ENCODE measurements around the gene XPO6.

DNA sequence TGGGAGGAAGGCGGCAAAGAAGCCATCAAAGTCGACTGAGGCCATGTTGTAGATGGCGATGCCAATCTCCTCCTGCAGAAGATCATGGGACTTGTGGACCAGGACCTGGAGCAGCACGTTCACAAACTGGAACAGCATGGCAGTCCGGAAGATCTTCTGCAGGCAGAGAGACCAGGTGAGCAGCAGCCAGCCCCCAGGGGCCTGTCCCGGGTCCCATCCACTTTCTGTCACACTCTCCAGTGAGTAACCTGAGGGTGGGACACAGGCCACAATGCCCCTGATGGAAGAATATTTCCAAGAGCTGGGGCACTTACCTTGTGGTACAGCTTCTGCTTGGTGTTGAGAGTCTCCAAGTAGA, 110.3 kb downstream of the XPO6 start:
- TF ChIP-seq FOSL2 (IDR thresholded peaks at IDR 0.05; ENCODE audit: borderline replicate concordance, low read depth) (no peak), SMC3 (IDR thresholded peaks at IDR 0.05; ENCODE audit: low read depth, low read length) (no peak), NFIC (IDR thresholded peaks at IDR 0.05; ENCODE audit: borderline replicate concordance) (no peak)
- TF ChIP-seq, protein P1, sequence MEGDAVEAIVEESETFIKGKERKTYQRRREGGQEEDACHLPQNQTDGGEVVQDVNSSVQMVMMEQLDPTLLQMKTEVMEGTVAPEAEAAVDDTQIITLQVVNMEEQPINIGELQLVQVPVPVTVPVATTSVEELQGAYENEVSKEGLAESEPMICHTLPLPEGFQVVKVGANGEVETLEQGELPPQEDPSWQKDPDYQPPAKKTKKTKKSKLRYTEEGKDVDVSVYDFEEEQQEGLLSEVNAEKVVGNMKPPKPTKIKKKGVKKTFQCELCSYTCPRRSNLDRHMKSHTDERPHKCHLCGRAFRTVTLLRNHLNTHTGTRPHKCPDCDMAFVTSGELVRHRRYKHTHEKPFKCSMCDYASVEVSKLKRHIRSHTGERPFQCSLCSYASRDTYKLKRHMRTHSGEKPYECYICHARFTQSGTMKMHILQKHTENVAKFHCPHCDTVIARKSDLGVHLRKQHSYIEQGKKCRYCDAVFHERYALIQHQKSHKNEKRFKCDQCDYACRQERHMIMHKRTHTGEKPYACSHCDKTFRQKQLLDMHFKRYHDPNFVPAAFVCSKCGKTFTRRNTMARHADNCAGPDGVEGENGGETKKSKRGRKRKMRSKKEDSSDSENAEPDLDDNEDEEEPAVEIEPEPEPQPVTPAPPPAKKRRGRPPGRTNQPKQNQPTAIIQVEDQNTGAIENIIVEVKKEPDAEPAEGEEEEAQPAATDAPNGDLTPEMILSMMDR (IDR thresholded peaks at IDR 0.05), result no peak
- TF ChIP-seq, protein P2, sequence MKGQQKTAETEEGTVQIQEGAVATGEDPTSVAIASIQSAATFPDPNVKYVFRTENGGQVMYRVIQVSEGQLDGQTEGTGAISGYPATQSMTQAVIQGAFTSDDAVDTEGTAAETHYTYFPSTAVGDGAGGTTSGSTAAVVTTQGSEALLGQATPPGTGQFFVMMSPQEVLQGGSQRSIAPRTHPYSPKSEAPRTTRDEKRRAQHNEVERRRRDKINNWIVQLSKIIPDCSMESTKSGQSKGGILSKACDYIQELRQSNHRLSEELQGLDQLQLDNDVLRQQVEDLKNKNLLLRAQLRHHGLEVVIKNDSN (IDR thresholded peaks at IDR 0.05; ENCODE audit: borderline replicate concordance, low read depth), result no peak
